GM19468 (cell line): ENCODE data around the gene DLX4.

Source experiments
- ATAC-seq: cut with Tn5 transposase; IDR thresholded peaks from one replicate; pipeline ENCODE4 v1.9.1; 2021; ENCODE audit warnings: mild to moderate bottlenecking, moderate library complexity, moderate number of reproducible peaks; ENCODE audit not compliant: unreplicated experiment; ENCODE audit errors: extremely low read depth

Gene DLX4

GRCh38 chr17:49997773-49998703 lies 29.0 kb downstream of the DLX4 start:
- ATAC-seq, result no peak

- ATAC-seq, result no peak
Measured at GRCh38 chr17:49998836-49999511, 30.0 kb downstream of the DLX4 start.

- no peak for ATAC-seq
Measured at GRCh38 chr17:50003911-50004310, 34.9 kb downstream of the DLX4 start.

GRCh38 chr17:50009282-50009681 lies 40.3 kb downstream of the DLX4 start:
- no peak for ATAC-seq

GRCh38 chr17:50013079-50013478 lies 44.1 kb downstream of the DLX4 start:
- ATAC-seq, result no peak

- ATAC-seq, result no peak
Measured at GRCh38 chr17:50014471-50015088, 45.6 kb downstream of the DLX4 start.

- no peak for ATAC-seq
Measured at GRCh38 chr17:50015146-50015545, 46.2 kb downstream of the DLX4 start.

- no peak for ATAC-seq
Measured at GRCh38 chr17:50018909-50019308, 49.9 kb downstream of the DLX4 start.

- ATAC-seq, result no peak
Measured at GRCh38 chr17:50020841-50021599, 52.0 kb downstream of the DLX4 start.

GRCh38 chr17:50021681-50022370 lies 52.8 kb downstream of the DLX4 start:
- no peak for ATAC-seq

- no peak for ATAC-seq
Measured at GRCh38 chr17:50022463-50023130, 53.6 kb downstream of the DLX4 start.

- ATAC-seq, result no peak
Measured at GRCh38 chr17:50023520-50023919, 54.5 kb downstream of the DLX4 start.
